Nephron (organoid): ENCODE measurements around the gene LRP8.

ENCODE experiments used
- H3K27ac Mint-ChIP-seq, 3 experiments: 2 replicates each; pipeline ENCODE4 v1.8.0; 2020; ENCODE audit warnings: mixed read lengths in 3 of 3, mild to moderate bottlenecking in 2 of 3, moderate library complexity in 1 of 3
- H3K27me3 Mint-ChIP-seq: 2 replicates; pipeline ENCODE4 v1.8.0; 2021; ENCODE audit warnings: low read depth, mild to moderate bottlenecking, moderate library complexity, mixed read lengths
- H3K36me3 Mint-ChIP-seq: 2 replicates; pipeline ENCODE4 v1.8.0; 2020; ENCODE audit warnings: low read depth, mixed read lengths
- H3K4me1 Mint-ChIP-seq: 2 replicates; pipeline ENCODE4 v1.8.0; 2020; ENCODE audit warnings: mixed read lengths
- H3K4me3 Mint-ChIP-seq, 3 experiments: 2 replicates each; pipeline ENCODE4 v1.8.0; 2020; ENCODE audit warnings: mild to moderate bottlenecking in 3 of 3, mixed read lengths in 3 of 3, moderate library complexity in 2 of 3
- H3K9me3 Mint-ChIP-seq: 2 replicates; pipeline ENCODE4 v1.8.0; 2020; ENCODE audit warnings: mixed read lengths
- TF ChIP-seq, protein P1 (sequence below), 3 experiments: fragments of 200-600 bp; sonication (generic); IDR thresholded peaks; one replicate each; pipeline ENCODE4 v1.5.0; 2021; ENCODE audit warnings: antibody characterized with exemption in 3 of 3; ENCODE audit not compliant: unreplicated experiment in 3 of 3

LRP8 gene

DNA sequence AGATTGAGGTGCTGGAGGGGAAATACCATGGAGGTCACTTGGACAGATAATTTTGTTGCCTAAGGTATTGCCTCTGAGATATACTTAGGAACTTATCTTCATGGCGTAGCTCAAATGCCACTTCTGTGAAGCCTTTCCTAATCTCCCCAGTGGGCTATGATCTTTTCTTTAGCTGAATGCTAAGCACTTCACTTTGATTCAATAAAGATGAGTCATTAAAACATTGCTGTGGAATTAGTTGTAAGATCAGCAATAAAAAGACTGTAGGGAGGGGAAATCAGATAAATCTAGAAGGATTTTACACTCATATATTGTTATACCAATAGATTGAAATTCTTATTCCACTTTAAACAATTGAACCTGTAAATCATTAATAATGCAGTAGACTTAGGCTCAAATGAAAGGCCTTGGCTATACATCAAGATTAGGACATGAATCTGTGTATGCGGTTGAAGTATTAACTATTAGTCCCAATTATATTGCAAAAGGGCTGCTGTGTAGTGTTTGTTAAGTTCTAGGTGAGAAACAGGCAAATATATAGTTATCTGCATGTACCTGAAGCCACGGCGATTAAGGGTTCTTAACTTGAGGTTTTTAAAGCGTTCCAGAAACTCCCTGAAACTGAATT is 70.3 kb downstream of the LRP8 start:
- Mint-ChIP-seq H3K27me3 (no peaks in the 10 kb centered on the region), H3K27ac (peak overlapping the region in 2 of 3 experiments; percentile 25 to 51), H3K4me1 (no peaks in the 10 kb centered on the region), H3K9me3 (no peaks in the 10 kb centered on the region), H3K4me3 (no peak overlapping the region), H3K36me3 (no peaks in the 10 kb centered on the region)
- TF ChIP-seq, protein P1, sequence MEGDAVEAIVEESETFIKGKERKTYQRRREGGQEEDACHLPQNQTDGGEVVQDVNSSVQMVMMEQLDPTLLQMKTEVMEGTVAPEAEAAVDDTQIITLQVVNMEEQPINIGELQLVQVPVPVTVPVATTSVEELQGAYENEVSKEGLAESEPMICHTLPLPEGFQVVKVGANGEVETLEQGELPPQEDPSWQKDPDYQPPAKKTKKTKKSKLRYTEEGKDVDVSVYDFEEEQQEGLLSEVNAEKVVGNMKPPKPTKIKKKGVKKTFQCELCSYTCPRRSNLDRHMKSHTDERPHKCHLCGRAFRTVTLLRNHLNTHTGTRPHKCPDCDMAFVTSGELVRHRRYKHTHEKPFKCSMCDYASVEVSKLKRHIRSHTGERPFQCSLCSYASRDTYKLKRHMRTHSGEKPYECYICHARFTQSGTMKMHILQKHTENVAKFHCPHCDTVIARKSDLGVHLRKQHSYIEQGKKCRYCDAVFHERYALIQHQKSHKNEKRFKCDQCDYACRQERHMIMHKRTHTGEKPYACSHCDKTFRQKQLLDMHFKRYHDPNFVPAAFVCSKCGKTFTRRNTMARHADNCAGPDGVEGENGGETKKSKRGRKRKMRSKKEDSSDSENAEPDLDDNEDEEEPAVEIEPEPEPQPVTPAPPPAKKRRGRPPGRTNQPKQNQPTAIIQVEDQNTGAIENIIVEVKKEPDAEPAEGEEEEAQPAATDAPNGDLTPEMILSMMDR (IDR thresholded peaks at IDR 0.05; ENCODE audit: unreplicated experiment in 3 of 3): no peak

DNA sequence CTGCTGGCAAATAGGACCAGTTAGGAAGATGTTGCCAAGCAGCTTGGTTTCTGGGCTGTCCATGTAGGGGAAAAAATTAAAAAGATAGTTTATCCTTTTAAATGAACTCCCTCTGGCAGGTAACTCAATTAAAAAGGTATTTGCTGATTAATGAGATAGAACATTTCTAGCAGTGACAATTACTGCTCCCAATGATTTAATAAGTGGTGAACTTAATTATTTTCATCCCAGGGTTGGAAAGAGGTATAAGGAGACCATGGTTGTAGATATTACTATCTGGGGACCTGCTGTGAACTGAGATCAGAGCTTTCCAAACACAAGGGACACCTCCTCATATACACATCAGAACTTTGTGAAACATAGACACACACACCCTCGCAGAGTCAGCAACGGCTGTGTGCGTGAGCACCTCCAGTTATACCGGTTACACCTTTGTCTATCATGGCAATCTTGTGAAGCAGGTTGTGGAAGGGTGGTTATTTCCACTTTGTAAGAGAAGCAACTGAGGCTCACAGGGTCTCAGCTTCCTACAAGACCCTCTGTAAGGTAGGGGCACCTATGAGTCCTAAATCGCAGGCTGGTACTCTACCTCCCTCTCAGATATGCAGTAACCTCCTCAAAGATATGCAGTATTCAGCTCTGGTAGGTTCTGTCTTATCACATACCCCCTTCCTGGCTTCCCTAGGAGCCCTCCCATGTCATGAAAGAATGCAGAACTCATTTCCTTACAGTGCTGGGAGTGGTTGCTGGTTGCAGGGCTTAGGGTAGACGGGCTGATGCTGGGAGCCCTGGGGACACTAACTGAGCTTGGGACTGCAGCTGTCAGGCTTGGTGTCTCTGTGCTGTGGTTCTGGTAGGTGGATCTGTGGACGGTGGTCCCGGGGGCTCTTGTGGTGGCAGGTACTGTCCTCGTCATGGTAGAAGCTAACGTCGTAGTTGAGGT is 71.1 kb downstream of the LRP8 start:
- H3K27ac Mint-ChIP-seq: peak overlapping the region in 2 of 3 experiments; percentile 25 to 51
- H3K9me3 Mint-ChIP-seq: no peaks in the 10 kb centered on the region
- H3K36me3 Mint-ChIP-seq: no peaks in the 10 kb centered on the region
- no peaks in the 10 kb centered on the region for H3K27me3 Mint-ChIP-seq
- H3K4me1 Mint-ChIP-seq: no peaks in the 10 kb centered on the region
- TF ChIP-seq, protein P1 (IDR thresholded peaks at IDR 0.05; ENCODE audit: unreplicated experiment in 3 of 3): no peak
- no peak overlapping the region for H3K4me3 Mint-ChIP-seq

DNA sequence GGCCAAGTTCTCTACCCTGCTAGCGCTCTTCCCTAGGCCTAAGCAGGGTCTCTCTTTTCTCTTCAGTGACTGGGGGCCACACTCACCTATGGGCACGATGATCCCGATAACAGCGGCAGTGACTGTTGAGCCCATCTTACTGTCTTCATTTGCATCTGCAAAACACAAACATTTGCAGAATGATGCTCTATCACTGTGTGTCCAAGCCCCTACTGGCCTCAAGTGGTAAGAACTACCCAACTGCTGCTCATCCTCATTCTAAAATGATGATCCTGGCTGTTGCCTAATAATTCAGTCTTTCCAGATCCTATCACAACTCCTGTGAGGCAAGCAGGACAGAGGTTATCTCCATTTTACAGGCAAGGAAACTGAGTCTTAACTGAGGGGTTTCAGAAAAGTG is 72.8 kb downstream of the LRP8 start:
- no peak overlapping the region for H3K27ac Mint-ChIP-seq
- peaks cover 5% of the 10 kb centered on the region for H3K36me3 Mint-ChIP-seq
- no peak overlapping the region for H3K4me3 Mint-ChIP-seq

DNA sequence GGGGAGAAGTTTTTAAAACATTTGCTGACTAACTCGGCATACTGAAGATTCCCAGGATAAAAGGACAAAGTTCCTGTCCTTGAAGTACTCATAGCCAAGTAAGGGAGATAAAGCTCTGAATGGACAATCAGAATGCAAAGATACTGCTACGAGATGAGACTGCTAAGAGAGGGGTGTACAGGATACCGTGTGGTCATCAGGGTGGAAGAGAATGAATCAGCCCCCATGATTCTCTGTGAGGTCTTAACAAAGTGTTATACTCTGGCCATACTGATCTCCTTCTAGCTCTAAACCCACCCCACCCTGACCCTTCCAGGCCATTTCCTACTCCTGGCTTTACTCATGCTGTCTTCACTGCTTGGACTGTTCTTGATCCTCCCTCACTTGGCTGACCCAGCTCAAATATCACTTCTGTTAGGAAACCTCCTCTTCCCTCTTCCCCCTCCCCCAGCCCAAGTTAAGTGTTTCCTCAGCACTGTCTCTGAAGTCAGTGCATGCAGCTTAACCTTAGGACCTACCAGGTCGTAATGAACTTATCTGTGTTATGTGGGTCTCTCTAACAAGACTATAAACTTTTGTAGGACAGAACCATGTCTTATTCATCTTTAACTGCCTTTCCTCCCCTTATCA is 73.7 kb downstream of the LRP8 start:
- Mint-ChIP-seq H3K36me3 (peaks cover 6% of the 10 kb centered on the region), H3K9me3 (no peaks in the 10 kb centered on the region), H3K27me3 (no peaks in the 10 kb centered on the region), H3K27ac (no peak overlapping the region), H3K4me1 (no peaks in the 10 kb centered on the region), H3K4me3 (no peak overlapping the region)
- TF ChIP-seq, protein P1 (IDR thresholded peaks at IDR 0.05; ENCODE audit: unreplicated experiment in 3 of 3): no peak

More for the DNA sequence above, 72.8 kb downstream of the LRP8 start:
- TF ChIP-seq, protein P1 (IDR thresholded peaks at IDR 0.05; ENCODE audit: unreplicated experiment in 3 of 3): no peak
- Mint-ChIP-seq H3K27me3 (no peaks in the 10 kb centered on the region), H3K9me3 (no peaks in the 10 kb centered on the region), H3K4me1 (no peaks in the 10 kb centered on the region)

DNA sequence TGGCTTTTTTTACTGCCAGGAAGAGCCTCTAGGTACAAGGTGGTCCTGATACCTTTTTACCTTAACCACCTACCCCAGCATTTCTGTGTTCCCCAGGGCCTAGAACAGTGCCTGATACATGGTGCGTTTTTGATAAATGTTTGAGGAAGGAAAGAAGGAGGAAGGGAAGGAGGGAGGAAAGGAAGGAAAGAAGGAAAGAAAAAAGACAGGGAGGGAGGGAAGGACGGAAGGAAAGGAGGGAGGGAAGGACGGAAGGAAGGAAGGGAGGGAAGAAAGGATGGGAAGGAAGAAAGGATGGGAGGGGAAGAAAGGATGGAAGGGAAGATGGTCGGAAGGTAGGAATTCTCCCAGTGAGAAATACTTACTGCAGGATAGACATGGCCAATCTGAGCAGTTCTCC is 77.5 kb downstream of the LRP8 start:
- TF ChIP-seq, protein P1 (IDR thresholded peaks at IDR 0.05; ENCODE audit: unreplicated experiment in 3 of 3): no peak
- Mint-ChIP-seq H3K27me3 (no peaks in the 10 kb centered on the region), H3K36me3 (peaks cover 9% of the 10 kb centered on the region), H3K4me1 (no peaks in the 10 kb centered on the region), H3K27ac (no peak overlapping the region), H3K4me3 (no peak overlapping the region), H3K9me3 (no peaks in the 10 kb centered on the region)
